Mesendoderm (in vitro differentiated cells): ENCODE measurements around the gene ZG16B.

Experiments
- DNase-seq: peaks from one replicate; pipeline ENCODE4 v3.0.0; 2013
- H2AK5ac ChIP-seq: 2 replicates; pipeline ENCODE4 v1.6.1; 2013; ENCODE audit warnings: low read length, inconsistent platforms
- H2BK120ac ChIP-seq: 2 replicates; pipeline ENCODE4 v1.6.1; 2013; ENCODE audit warnings: low read depth, mild to moderate bottlenecking, low read length, moderate library complexity, mixed read lengths
- H2BK15ac ChIP-seq: replicated peaks from 2 replicates; pipeline ENCODE4 v1.6.1; 2013; ENCODE audit warnings: low read depth, mild to moderate bottlenecking, moderate library complexity
- H2BK5ac ChIP-seq: 2 replicates; pipeline ENCODE4 v1.6.1; 2013; ENCODE audit warnings: low read length, inconsistent platforms
- H3K18ac ChIP-seq: 2 replicates; pipeline ENCODE4 v1.6.1; 2013; ENCODE audit warnings: mild to moderate bottlenecking, low read length, mixed read lengths
- H3K23ac ChIP-seq: one replicate; pipeline ENCODE4 v1.6.1; 2013; ENCODE audit warnings: low read length
- H3K27ac ChIP-seq: 2 replicates; pipeline ENCODE4 v1.5.1; 2013; ENCODE audit warnings: low read depth, mild to moderate bottlenecking, inconsistent platforms, low read length, moderate library complexity
- H3K27me3 ChIP-seq: 2 replicates; pipeline ENCODE4 v1.6.1; 2013; ENCODE audit warnings: low read length, control low read depth, mild to moderate bottlenecking, inconsistent platforms; ENCODE audit not compliant: insufficient read depth, poor library complexity
- H3K36me3 ChIP-seq: 2 replicates; pipeline ENCODE4 v1.6.1; 2013; ENCODE audit warnings: low read length, inconsistent platforms; ENCODE audit not compliant: control insufficient read depth, insufficient read depth
- H3K4ac ChIP-seq: one replicate; pipeline ENCODE4 v1.6.1; 2013; ENCODE audit warnings: low read depth, mild to moderate bottlenecking, low read length, moderate library complexity
- H3K4me1 ChIP-seq: 2 replicates; pipeline ENCODE4 v1.6.1; 2013; ENCODE audit warnings: low read depth, low read length, inconsistent platforms; ENCODE audit not compliant: control insufficient read depth
- H3K4me2 ChIP-seq: 2 replicates; pipeline ENCODE4 v1.6.1; 2013; ENCODE audit warnings: low read length
- H3K4me3 ChIP-seq: 2 replicates; pipeline ENCODE4 v1.5.1; 2013; ENCODE audit warnings: mild to moderate bottlenecking, low read length
- H3K56ac ChIP-seq: one replicate; pipeline ENCODE4 v1.6.1; 2013; ENCODE audit warnings: low read length
- H3K79me1 ChIP-seq: 2 replicates; pipeline ENCODE4 v1.6.1; 2013; ENCODE audit warnings: low read length, inconsistent platforms
- H3K79me2 ChIP-seq: 2 replicates; pipeline ENCODE4 v1.6.1; 2013; ENCODE audit warnings: mild to moderate bottlenecking, low read length; ENCODE audit not compliant: control insufficient read depth, insufficient read depth
- H3K9ac ChIP-seq: 2 replicates; pipeline ENCODE4 v1.6.1; 2013; ENCODE audit warnings: low read length, inconsistent platforms
- H4K5ac ChIP-seq: one replicate; pipeline ENCODE4 v1.6.1; 2013; ENCODE audit warnings: low read length
- H4K8ac ChIP-seq: one replicate; pipeline ENCODE4 v1.6.1; 2013; ENCODE audit warnings: low read depth, mild to moderate bottlenecking, control low read depth, low read length, moderate library complexity
- WGBS: extraction: QIAGEN DNeasy Blood & Tissue Kit; methylation state at CpG from one replicate; pipeline ENCODE4 v1.1.7; 2013; ENCODE audit warnings: low lambda C conversion rate, missing lambda C conversion rate; ENCODE audit not compliant: insufficient coverage; ENCODE audit errors: extremely low coverage; 5-methylcytosine and 5-hydroxymethylcytosine counted together

Gene ZG16B

GRCh38 chr16:2799205-2799858, 30.8 kb upstream of the ZG16B start:
- H3K4me1 ChIP-seq: no peaks in the 10 kb centered on the region
- H3K79me1 ChIP-seq: no peaks in the 10 kb centered on the region
- no peak overlapping the region for H2AK5ac ChIP-seq
- no peaks in the 10 kb centered on the region for H3K36me3 ChIP-seq
- H3K9ac ChIP-seq: no peak overlapping the region
- no peaks in the 10 kb centered on the region for H3K27me3 ChIP-seq
- no peak for DNase-seq
- H3K23ac ChIP-seq: no peak overlapping the region
- H3K4ac ChIP-seq: no peak overlapping the region
- H3K56ac ChIP-seq: no peak overlapping the region
- no peak overlapping the region for H3K4me3 ChIP-seq
- H3K18ac ChIP-seq: no peak overlapping the region
- H2BK15ac ChIP-seq: no peak overlapping the region
- no peak overlapping the region for H3K4me2 ChIP-seq
- no peak overlapping the region for H4K5ac ChIP-seq
- WGBS: no CpG with 5 or more reads among the region's 21 CpGs
- H3K79me2 ChIP-seq: no peaks in the 10 kb centered on the region
- no peak overlapping the region for H2BK120ac ChIP-seq
- H3K27ac ChIP-seq: no peak overlapping the region
- no peak overlapping the region for H2BK5ac ChIP-seq
- H4K8ac ChIP-seq: no peak overlapping the region

GRCh38 chr16:2799859-2800226, 30.3 kb upstream of the ZG16B start:
- Histone ChIP-seq H4K5ac (no peak overlapping the region), H3K56ac (no peak overlapping the region)
- DNase-seq: no peak

GRCh38 chr16:2803545-2804195, 26.4 kb upstream of the ZG16B start:
- no peak overlapping the region for H3K9ac ChIP-seq
- no peak overlapping the region for H3K27ac ChIP-seq
- no peak overlapping the region for H2BK120ac ChIP-seq
- H3K4me1 ChIP-seq: no peaks in the 10 kb centered on the region
- no peak overlapping the region for H4K5ac ChIP-seq
- no peak overlapping the region for H3K56ac ChIP-seq
- no peak overlapping the region for H2BK5ac ChIP-seq
- H3K23ac ChIP-seq: no peak overlapping the region
- H3K79me1 ChIP-seq: no peaks in the 10 kb centered on the region
- H3K79me2 ChIP-seq: no peaks in the 10 kb centered on the region
- no peak overlapping the region for H2BK15ac ChIP-seq
- no CpG with 5 or more reads among the region's 3 CpGs for WGBS
- H3K4ac ChIP-seq: no peak overlapping the region
- H3K4me2 ChIP-seq: no peak overlapping the region
- no peak overlapping the region for H3K4me3 ChIP-seq
- no peak overlapping the region for H2AK5ac ChIP-seq
- no peak for DNase-seq
- H3K18ac ChIP-seq: no peak overlapping the region
- no peaks in the 10 kb centered on the region for H3K27me3 ChIP-seq
- H3K36me3 ChIP-seq: no peaks in the 10 kb centered on the region
- no peak overlapping the region for H4K8ac ChIP-seq

More at GRCh38 chr16:2799859-2800226, 30.3 kb upstream of the ZG16B start:
- Histone ChIP-seq H3K4me2 (no peak overlapping the region), H4K8ac (no peak overlapping the region), H3K18ac (no peak overlapping the region), H3K4me1 (no peaks in the 10 kb centered on the region), H3K4ac (no peak overlapping the region), H3K9ac (no peak overlapping the region), H3K27me3 (no peaks in the 10 kb centered on the region), H3K27ac (no peak overlapping the region), H3K79me1 (no peaks in the 10 kb centered on the region), H2BK15ac (no peak overlapping the region), H3K23ac (no peak overlapping the region), H3K79me2 (no peaks in the 10 kb centered on the region), H2BK120ac (no peak overlapping the region), H3K36me3 (no peaks in the 10 kb centered on the region), H3K4me3 (no peak overlapping the region), H2AK5ac (no peak overlapping the region), H2BK5ac (no peak overlapping the region)
- WGBS: no CpG with 5 or more reads among the region's 1 CpG

- DNase-seq: no peak
These were observed 25.4 kb upstream of the ZG16B start for GRCh38 chr16:2804728-2805127.

GRCh38 chr16:2806286-2806685, 23.8 kb upstream of the ZG16B start:
- no peak overlapping the region for H4K5ac ChIP-seq
- no peak overlapping the region for H3K27ac ChIP-seq
- no peak overlapping the region for H3K4ac ChIP-seq
- no CpG with 5 or more reads among the region's 5 CpGs for WGBS
- no peak overlapping the region for H2BK120ac ChIP-seq
- no peak overlapping the region for H4K8ac ChIP-seq
- no peaks in the 10 kb centered on the region for H3K79me2 ChIP-seq
- no peak overlapping the region for H2BK5ac ChIP-seq
- no peak overlapping the region for H3K18ac ChIP-seq
- no peaks in the 10 kb centered on the region for H3K4me1 ChIP-seq
- no peak overlapping the region for H2BK15ac ChIP-seq
- no peak overlapping the region for H3K23ac ChIP-seq
- H3K4me3 ChIP-seq: no peak overlapping the region
- H2AK5ac ChIP-seq: no peak overlapping the region
- H3K4me2 ChIP-seq: no peak overlapping the region
- H3K56ac ChIP-seq: no peak overlapping the region
- H3K9ac ChIP-seq: no peak overlapping the region
- DNase-seq: no peak
- no peaks in the 10 kb centered on the region for H3K27me3 ChIP-seq
- H3K79me1 ChIP-seq: no peaks in the 10 kb centered on the region
- no peaks in the 10 kb centered on the region for H3K36me3 ChIP-seq

More at GRCh38 chr16:2804728-2805127, 25.4 kb upstream of the ZG16B start:
- no peak overlapping the region for H3K4me3 ChIP-seq
- no peak overlapping the region for H2AK5ac ChIP-seq
- no peak overlapping the region for H2BK120ac ChIP-seq
- no peak overlapping the region for H3K4me2 ChIP-seq
- H3K27me3 ChIP-seq: no peaks in the 10 kb centered on the region
- no peak overlapping the region for H2BK5ac ChIP-seq
- H3K4ac ChIP-seq: no peak overlapping the region
- H3K79me1 ChIP-seq: no peaks in the 10 kb centered on the region
- H3K18ac ChIP-seq: no peak overlapping the region
- no peak overlapping the region for H2BK15ac ChIP-seq
- H3K36me3 ChIP-seq: no peaks in the 10 kb centered on the region
- no peak overlapping the region for H3K23ac ChIP-seq
- no CpG with 5 or more reads among the region's 4 CpGs for WGBS
- H3K79me2 ChIP-seq: no peaks in the 10 kb centered on the region
- H3K27ac ChIP-seq: no peak overlapping the region
- H3K56ac ChIP-seq: no peak overlapping the region
- no peak overlapping the region for H4K5ac ChIP-seq
- H3K9ac ChIP-seq: no peak overlapping the region
- H3K4me1 ChIP-seq: no peaks in the 10 kb centered on the region
- H4K8ac ChIP-seq: no peak overlapping the region

GRCh38 chr16:2808181-2808580, 21.9 kb upstream of the ZG16B start:
- Histone ChIP-seq H3K36me3 (no peaks in the 10 kb centered on the region), H2BK5ac (no peak overlapping the region), H3K18ac (no peak overlapping the region), H3K79me2 (no peaks in the 10 kb centered on the region), H2AK5ac (no peak overlapping the region), H3K27ac (no peak overlapping the region), H3K4ac (no peak overlapping the region), H3K9ac (no peak overlapping the region), H4K8ac (no peak overlapping the region), H3K56ac (no peak overlapping the region), H4K5ac (no peak overlapping the region), H3K23ac (no peak overlapping the region), H3K4me2 (no peak overlapping the region), H3K4me3 (no peak overlapping the region), H2BK15ac (no peak overlapping the region), H3K4me1 (no peaks in the 10 kb centered on the region), H2BK120ac (no peak overlapping the region), H3K79me1 (no peaks in the 10 kb centered on the region), H3K27me3 (no peaks in the 10 kb centered on the region)
- no peak for DNase-seq
- no CpG with 5 or more reads among the region's 7 CpGs for WGBS
